GM11168 (cell line): ENCODE data around the gene PHGDH.
"Not testable (repeated sequence)": the region's sequence is repeated elsewhere in the genome, so short reads cannot be mapped to it uniquely, and the experiment has no call there.

ENCODE experiments used
- in situ Hi-C: fragments of 300-500 bp; cut with MboI; formaldehyde crosslinking; loops from one replicate; pipeline ENCODE4 v1.12.0; 2022; ENCODE audit warnings: low sequenced_read_pairs; ENCODE audit not compliant: unreplicated experiment

PHGDH gene

GRCh38 chr1:119696863-119697262 lies 14.9 kb upstream of the PHGDH start:
- in situ Hi-C loops: not testable (repeated sequence)

- in situ Hi-C loops: no loop called here
Measured at GRCh38 chr1:119697598-119697997, 14.1 kb upstream of the PHGDH start.

GRCh38 chr1:119700326-119700725 lies 11.4 kb upstream of the PHGDH start:
- in situ Hi-C loops: no loop called here

- in situ Hi-C loops: no loop called here
Measured at GRCh38 chr1:119701659-119702058, 10.1 kb upstream of the PHGDH start.

- in situ Hi-C loops: no loop called here
Measured at GRCh38 chr1:119702384-119702783, 9.3 kb upstream of the PHGDH start.

GRCh38 chr1:119703666-119704450 lies 7.9 kb upstream of the PHGDH start:
- in situ Hi-C loops: no loop called here

- in situ Hi-C loops: not testable (repeated sequence)
Measured at GRCh38 chr1:119706599-119706998, 5.1 kb upstream of the PHGDH start.

GRCh38 chr1:119711356-119711803 lies 354 bp upstream of the PHGDH start:
- in situ Hi-C loops: not testable (repeated sequence)

- in situ Hi-C loops: no loop called here
Measured at GRCh38 chr1:119712342-119713038, 756 bp downstream of the PHGDH start.

- in situ Hi-C loops: no loop called here
Measured at GRCh38 chr1:119713039-119713748, 1.5 kb downstream of the PHGDH start.

GRCh38 chr1:119713749-119714456 lies 2.2 kb downstream of the PHGDH start:
- in situ Hi-C loops: no loop called here

GRCh38 chr1:119714583-119714982 lies 2.8 kb downstream of the PHGDH start:
- in situ Hi-C loops: no loop called here

GRCh38 chr1:119715542-119715941 lies 3.8 kb downstream of the PHGDH start:
- in situ Hi-C loops: no loop called here

- in situ Hi-C loops: no loop called here
Measured at GRCh38 chr1:119718409-119718808, 6.7 kb downstream of the PHGDH start.

GRCh38 chr1:119718972-119719371 lies 7.2 kb downstream of the PHGDH start:
- in situ Hi-C loops: no loop called here

GRCh38 chr1:119720866-119721440 lies 9.2 kb downstream of the PHGDH start:
- in situ Hi-C loops: no loop called here

GRCh38 chr1:119721896-119722295 lies 10.2 kb downstream of the PHGDH start:
- in situ Hi-C loops: no loop called here

- in situ Hi-C loops: no loop called here
Measured at GRCh38 chr1:119724611-119725218, 13.0 kb downstream of the PHGDH start.

GRCh38 chr1:119725626-119726025 lies 13.9 kb downstream of the PHGDH start:
- in situ Hi-C loops: no loop called here

GRCh38 chr1:119727991-119728390 lies 16.3 kb downstream of the PHGDH start:
- in situ Hi-C loops: no loop called here
